ENCODE data around the gene ABCF1.

DNA sequence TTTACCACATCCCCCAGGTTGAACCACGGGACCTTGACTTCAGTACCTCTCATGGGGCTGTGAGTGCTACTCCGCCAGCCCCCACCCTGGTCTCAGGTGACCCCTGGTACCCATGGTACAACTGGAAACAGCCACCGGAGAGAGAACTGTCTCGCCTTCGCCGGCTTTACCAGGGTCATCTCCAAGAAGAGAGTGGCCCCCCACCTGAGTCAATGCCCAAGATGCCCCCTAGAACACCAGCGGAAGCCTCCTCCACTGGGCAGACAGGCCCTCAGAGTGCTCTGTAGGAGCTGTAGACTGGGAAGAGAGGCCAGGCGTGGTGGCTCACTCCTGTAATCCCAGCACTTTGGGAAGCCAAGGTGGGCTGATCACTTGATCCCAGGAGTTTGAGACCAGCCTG, 54.3 kb downstream of the ABCF1 start:
- TF ChIP-seq, protein P1, sequence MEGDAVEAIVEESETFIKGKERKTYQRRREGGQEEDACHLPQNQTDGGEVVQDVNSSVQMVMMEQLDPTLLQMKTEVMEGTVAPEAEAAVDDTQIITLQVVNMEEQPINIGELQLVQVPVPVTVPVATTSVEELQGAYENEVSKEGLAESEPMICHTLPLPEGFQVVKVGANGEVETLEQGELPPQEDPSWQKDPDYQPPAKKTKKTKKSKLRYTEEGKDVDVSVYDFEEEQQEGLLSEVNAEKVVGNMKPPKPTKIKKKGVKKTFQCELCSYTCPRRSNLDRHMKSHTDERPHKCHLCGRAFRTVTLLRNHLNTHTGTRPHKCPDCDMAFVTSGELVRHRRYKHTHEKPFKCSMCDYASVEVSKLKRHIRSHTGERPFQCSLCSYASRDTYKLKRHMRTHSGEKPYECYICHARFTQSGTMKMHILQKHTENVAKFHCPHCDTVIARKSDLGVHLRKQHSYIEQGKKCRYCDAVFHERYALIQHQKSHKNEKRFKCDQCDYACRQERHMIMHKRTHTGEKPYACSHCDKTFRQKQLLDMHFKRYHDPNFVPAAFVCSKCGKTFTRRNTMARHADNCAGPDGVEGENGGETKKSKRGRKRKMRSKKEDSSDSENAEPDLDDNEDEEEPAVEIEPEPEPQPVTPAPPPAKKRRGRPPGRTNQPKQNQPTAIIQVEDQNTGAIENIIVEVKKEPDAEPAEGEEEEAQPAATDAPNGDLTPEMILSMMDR (IDR thresholded peaks at IDR 0.05), result no peak
- no peak for TF ChIP-seq TEAD1 (CRISPR knock-in tag; IDR thresholded peaks at IDR 0.05)
- no peak for TF ChIP-seq CREM (CRISPR knock-in tag; IDR thresholded peaks at IDR 0.05)
- no peak for TF ChIP-seq TEAD4 (CRISPR knock-in tag; IDR thresholded peaks at IDR 0.05)
- no peak for TF ChIP-seq SP1 (CRISPR knock-in tag; conservative IDR thresholded peaks at IDR 0.05)
- TF ChIP-seq, protein P2, sequence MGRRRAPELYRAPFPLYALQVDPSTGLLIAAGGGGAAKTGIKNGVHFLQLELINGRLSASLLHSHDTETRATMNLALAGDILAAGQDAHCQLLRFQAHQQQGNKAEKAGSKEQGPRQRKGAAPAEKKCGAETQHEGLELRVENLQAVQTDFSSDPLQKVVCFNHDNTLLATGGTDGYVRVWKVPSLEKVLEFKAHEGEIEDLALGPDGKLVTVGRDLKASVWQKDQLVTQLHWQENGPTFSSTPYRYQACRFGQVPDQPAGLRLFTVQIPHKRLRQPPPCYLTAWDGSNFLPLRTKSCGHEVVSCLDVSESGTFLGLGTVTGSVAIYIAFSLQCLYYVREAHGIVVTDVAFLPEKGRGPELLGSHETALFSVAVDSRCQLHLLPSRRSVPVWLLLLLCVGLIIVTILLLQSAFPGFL (CRISPR knock-in tag; IDR thresholded peaks at IDR 0.05; ENCODE audit: borderline replicate concordance), result no peak
- TF ChIP-seq, protein P3, sequence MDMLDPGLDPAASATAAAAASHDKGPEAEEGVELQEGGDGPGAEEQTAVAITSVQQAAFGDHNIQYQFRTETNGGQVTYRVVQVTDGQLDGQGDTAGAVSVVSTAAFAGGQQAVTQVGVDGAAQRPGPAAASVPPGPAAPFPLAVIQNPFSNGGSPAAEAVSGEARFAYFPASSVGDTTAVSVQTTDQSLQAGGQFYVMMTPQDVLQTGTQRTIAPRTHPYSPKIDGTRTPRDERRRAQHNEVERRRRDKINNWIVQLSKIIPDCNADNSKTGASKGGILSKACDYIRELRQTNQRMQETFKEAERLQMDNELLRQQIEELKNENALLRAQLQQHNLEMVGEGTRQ (CRISPR knock-in tag; IDR thresholded peaks at IDR 0.05), result no peak
- TF ChIP-seq RELA (CRISPR knock-in tag; IDR thresholded peaks at IDR 0.05; ENCODE audit: borderline replicate concordance), result no peak
